GM21825 (cell line): ENCODE measurements around the gene SLC6A3.
"Not testable (repeated sequence)": the region's sequence is repeated elsewhere in the genome, so short reads cannot be mapped to it uniquely, and the experiment has no call there.

ENCODE experiments used
- ATAC-seq: cut with Tn5 transposase; IDR thresholded peaks from one replicate; pipeline ENCODE4 v1.9.1; 2021; ENCODE audit warnings: mild to moderate bottlenecking, moderate library complexity; ENCODE audit not compliant: unreplicated experiment

Gene SLC6A3

GRCh38 chr5:1422522-1422921, 22.7 kb downstream of the SLC6A3 start:
- not testable (repeated sequence) for ATAC-seq

GRCh38 chr5:1421521-1422341, 23.5 kb downstream of the SLC6A3 start:
- ATAC-seq, result no peak

GRCh38 chr5:1420211-1421195, 24.7 kb downstream of the SLC6A3 start:
- ATAC-seq, result no peak

- no peak for ATAC-seq
Observed at GRCh38 chr5:1419476-1420210, 25.6 kb downstream of the SLC6A3 start.

GRCh38 chr5:1418921-1419280, 26.3 kb downstream of the SLC6A3 start:
- ATAC-seq, result no peak

- no peak for ATAC-seq
Observed at GRCh38 chr5:1418238-1418920, 26.9 kb downstream of the SLC6A3 start.

- no peak for ATAC-seq
Observed at GRCh38 chr5:1417586-1418225, 27.5 kb downstream of the SLC6A3 start.

- ATAC-seq, result no peak
Observed at GRCh38 chr5:1416856-1417469, 28.3 kb downstream of the SLC6A3 start.

- ATAC-seq, result no peak
Observed at GRCh38 chr5:1415626-1416360, 29.4 kb downstream of the SLC6A3 start.

GRCh38 chr5:1415059-1415425, 30.2 kb downstream of the SLC6A3 start:
- ATAC-seq, result no peak

- ATAC-seq, result no peak
Observed at GRCh38 chr5:1414311-1415058, 30.8 kb downstream of the SLC6A3 start.

GRCh38 chr5:1413611-1414241, 31.5 kb downstream of the SLC6A3 start:
- ATAC-seq, result no peak

- no peak for ATAC-seq
Observed at GRCh38 chr5:1413211-1413610, 32.0 kb downstream of the SLC6A3 start.

- no peak for ATAC-seq
Observed at GRCh38 chr5:1412621-1413020, 32.6 kb downstream of the SLC6A3 start.

GRCh38 chr5:1412163-1412562, 33.1 kb downstream of the SLC6A3 start:
- no peak for ATAC-seq

GRCh38 chr5:1411099-1411498, 34.1 kb downstream of the SLC6A3 start:
- no peak for ATAC-seq

GRCh38 chr5:1410156-1411014, 34.9 kb downstream of the SLC6A3 start:
- ATAC-seq, result no peak
